Effector CD8-positive, alpha-beta T cell (primary cell): ENCODE measurements around the gene TAS2R46.
"Not testable (repeated sequence)": the region's sequence is repeated elsewhere in the genome, so short reads cannot be mapped to it uniquely, and the experiment has no call there.

Experiments
- DNase-seq: peaks from one replicate; lab custom pipeline; 2025; lab: John Stamatoyannopoulos, UW
- total RNA-seq, 4 experiments: gene quantifications; one replicate each; lab custom pipeline; 2026; lab: John Stamatoyannopoulos, UW

Gene TAS2R46
- 0.61 to 1.5 (median 0.94) reads per million in 4 experiments for total RNA-seq

GRCh38 chr12:11062194-11062593, at the start of gene TAS2R46:
TAS2R46 (minus strand) TSS chr12:11062294; CDS start chr12:11062294, 0 bp downstream.
- DNase-seq, result not testable (repeated sequence)

GRCh38 chr12:11111213-11111612, 49.1 kb upstream of the TAS2R46 start:
- DNase-seq, result not testable (repeated sequence)

GRCh38 chr12:11108862-11109261, 46.8 kb upstream of the TAS2R46 start:
- DNase-seq, result no peak

GRCh38 chr12:11107719-11108118, 45.6 kb upstream of the TAS2R46 start:
- DNase-seq, result no peak

GRCh38 chr12:11106288-11106687, 44.2 kb upstream of the TAS2R46 start:
- no peak for DNase-seq

GRCh38 chr12:11105546-11105945, 43.5 kb upstream of the TAS2R46 start:
- DNase-seq, result no peak

GRCh38 chr12:11094910-11095309, 32.8 kb upstream of the TAS2R46 start:
- DNase-seq, result not testable (repeated sequence)

- no peak for DNase-seq
Observed at GRCh38 chr12:11092128-11092527, 30.0 kb upstream of the TAS2R46 start, which contains the start of gene TAS2R43. TAS2R43 (minus strand) TSS chr12:11092313; CDS start chr12:11092229, 84 bp downstream.

- no peak for DNase-seq
Observed at GRCh38 chr12:11089246-11089645, 27.2 kb upstream of the TAS2R46 start.

- no peak for DNase-seq
Observed at GRCh38 chr12:11085419-11085818, 23.3 kb upstream of the TAS2R46 start.

GRCh38 chr12:11081987-11082386, 19.9 kb upstream of the TAS2R46 start:
- no peak for DNase-seq

GRCh38 chr12:11078246-11078645, 16.2 kb upstream of the TAS2R46 start:
- DNase-seq, result no peak

- no peak for DNase-seq
Observed at GRCh38 chr12:11075642-11076041, 13.5 kb upstream of the TAS2R46 start.

- no peak for DNase-seq
Observed at GRCh38 chr12:11071414-11071813, 9.3 kb upstream of the TAS2R46 start.

GRCh38 chr12:11070999-11071398, 8.9 kb upstream of the TAS2R46 start:
- no peak for DNase-seq

- DNase-seq, result no peak
Observed at GRCh38 chr12:11069854-11070365, 7.8 kb upstream of the TAS2R46 start.

- no peak for DNase-seq
Observed at GRCh38 chr12:11067514-11067913, 5.4 kb upstream of the TAS2R46 start.

GRCh38 chr12:11059784-11060183, 2.3 kb downstream of the TAS2R46 start:
- DNase-seq, result no peak

- DNase-seq, result no peak
Observed at GRCh38 chr12:11059041-11059440, 3.1 kb downstream of the TAS2R46 start.

GRCh38 chr12:11055306-11055705, 6.8 kb downstream of the TAS2R46 start:
- DNase-seq, result no peak

GRCh38 chr12:11049806-11050531, 12.1 kb downstream of the TAS2R46 start:
- DNase-seq, result not testable (repeated sequence)

GRCh38 chr12:11041366-11041765, 20.7 kb downstream of the TAS2R46 start:
- DNase-seq, result not testable (repeated sequence)

GRCh38 chr12:11040162-11040561, 21.9 kb downstream of the TAS2R46 start:
- no peak for DNase-seq

GRCh38 chr12:11039171-11039570, 22.9 kb downstream of the TAS2R46 start:
- no peak for DNase-seq
